ENCODE data around the gene EGFR. TPM values are rescaled to one million over a fixed set of nuclear protein-coding genes. Genes with fewer than 3 reads are reported as not detected.

The EGFR gene
- polyA plus RNA-seq, 2 of the 4 experiments (the other 2 are of a cell fraction) = 59.5 to 63.8 TPM

DNA sequence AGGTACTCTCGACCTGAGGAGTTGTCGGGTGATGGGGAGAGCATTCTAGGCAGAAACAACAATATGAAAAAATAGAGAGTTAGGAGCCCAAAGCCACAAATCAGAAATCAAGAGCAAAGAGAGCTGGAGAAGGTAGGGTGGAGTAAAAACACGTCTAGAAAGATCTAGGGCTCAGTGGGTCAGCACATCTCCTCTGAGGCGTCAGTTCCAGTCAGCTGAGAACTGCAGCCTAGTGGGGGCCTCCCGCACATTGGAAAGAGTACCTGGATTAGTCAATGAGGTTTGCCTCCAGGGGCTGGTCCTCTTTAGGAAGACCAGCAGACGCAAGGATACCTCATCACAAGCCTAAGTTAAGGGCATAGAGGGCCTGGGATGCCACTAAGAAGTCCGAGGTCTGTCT, 233.1 kb downstream of the EGFR start:
- H3K9me3 ChIP-seq = no peaks in the 10 kb centered on the region
- CTCF ChIA-PET = interaction anchor here (0.7 to 12.6 kb wide), 9 partner anchors 21 to 477 kb away, joined by 3 to 742 read pairs (median 3); partner anchors contain the start of gene SEC61G
- H3K27ac ChIP-seq = no peak overlapping the region
- WGBS (ENCODE audit: missing lambda C conversion rate) = 88% methylated on average over 7 of the region's 7 CpGs
- FAIRE-seq = no peak
- ATAC-seq = no peak
- peaks cover 14% of the 10 kb centered on the region; the same call in 2 of the 3 replicates for H3K4me1 ChIP-seq
- H3K4me2 ChIP-seq = no peak overlapping the region
- POLR2A ChIA-PET = no interaction called here
- no peak for TF ChIP-seq EP300 (IDR thresholded peaks at IDR 0.05)
- TF ChIP-seq EHF (CRISPR knock-in tag; IDR thresholded peaks at IDR 0.05) = no peak
- TF ChIP-seq RAD21 (conservative IDR thresholded peaks at IDR 0.05 in 1 of 2, IDR thresholded peaks at IDR 0.05 in 1 of 2) = no peak
- no peak for TF ChIP-seq EHMT2 (IDR thresholded peaks at IDR 0.05; ENCODE audit: low read depth)
- TF ChIP-seq GATA3 (IDR thresholded peaks at IDR 0.05; ENCODE audit: borderline replicate concordance) = no peak
- TF ChIP-seq, protein P1, sequence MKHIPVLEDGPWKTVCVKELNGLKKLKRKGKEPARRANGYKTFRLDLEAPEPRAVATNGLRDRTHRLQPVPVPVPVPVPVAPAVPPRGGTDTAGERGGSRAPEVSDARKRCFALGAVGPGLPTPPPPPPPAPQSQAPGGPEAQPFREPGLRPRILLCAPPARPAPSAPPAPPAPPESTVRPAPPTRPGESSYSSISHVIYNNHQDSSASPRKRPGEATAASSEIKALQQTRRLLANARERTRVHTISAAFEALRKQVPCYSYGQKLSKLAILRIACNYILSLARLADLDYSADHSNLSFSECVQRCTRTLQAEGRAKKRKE (CRISPR knock-in tag; IDR thresholded peaks at IDR 0.05; ENCODE audit: low read depth) = no peak
- no peak for TF ChIP-seq NPAS2 (CRISPR knock-in tag; IDR thresholded peaks at IDR 0.05; ENCODE audit: borderline replicate concordance)
- TF ChIP-seq NFE2L2 (conservative IDR thresholded peaks at IDR 0.05; ENCODE audit: low read length) = no peak
- no peak for TF ChIP-seq RFX5 (IDR thresholded peaks at IDR 0.05)
- TF ChIP-seq, protein P2, sequence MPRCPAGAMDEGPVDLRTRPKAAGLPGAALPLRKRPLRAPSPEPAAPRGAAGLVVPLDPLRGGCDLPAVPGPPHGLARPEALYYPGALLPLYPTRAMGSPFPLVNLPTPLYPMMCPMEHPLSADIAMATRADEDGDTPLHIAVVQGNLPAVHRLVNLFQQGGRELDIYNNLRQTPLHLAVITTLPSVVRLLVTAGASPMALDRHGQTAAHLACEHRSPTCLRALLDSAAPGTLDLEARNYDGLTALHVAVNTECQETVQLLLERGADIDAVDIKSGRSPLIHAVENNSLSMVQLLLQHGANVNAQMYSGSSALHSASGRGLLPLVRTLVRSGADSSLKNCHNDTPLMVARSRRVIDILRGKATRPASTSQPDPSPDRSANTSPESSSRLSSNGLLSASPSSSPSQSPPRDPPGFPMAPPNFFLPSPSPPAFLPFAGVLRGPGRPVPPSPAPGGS (IDR thresholded peaks at IDR 0.05) = no peak
- no peak for TF ChIP-seq KDM5A (IDR thresholded peaks at IDR 0.05)
- TF ChIP-seq CBX2 (IDR thresholded peaks at IDR 0.05; ENCODE audit: borderline replicate concordance, low read depth) = no peak
- TF ChIP-seq, protein P3, sequence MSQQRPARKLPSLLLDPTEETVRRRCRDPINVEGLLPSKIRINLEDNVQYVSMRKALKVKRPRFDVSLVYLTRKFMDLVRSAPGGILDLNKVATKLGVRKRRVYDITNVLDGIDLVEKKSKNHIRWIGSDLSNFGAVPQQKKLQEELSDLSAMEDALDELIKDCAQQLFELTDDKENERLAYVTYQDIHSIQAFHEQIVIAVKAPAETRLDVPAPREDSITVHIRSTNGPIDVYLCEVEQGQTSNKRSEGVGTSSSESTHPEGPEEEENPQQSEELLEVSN (IDR thresholded peaks at IDR 0.05; ENCODE audit: borderline replicate concordance, low read depth) = no peak
- no peak for TF ChIP-seq JUN (IDR thresholded peaks at IDR 0.05)
- TF ChIP-seq KDM1A (IDR thresholded peaks at IDR 0.05; ENCODE audit: low read depth) = no peak
- TF ChIP-seq MAFK (IDR thresholded peaks at IDR 0.05; ENCODE audit: partially characterized antibody) = no peak
- TF ChIP-seq CBX8 (IDR thresholded peaks at IDR 0.05) = no peak
- H3K4me3 ChIP-seq = no peak overlapping the region
- no peak for DNase-seq (ENCODE audit: low read depth in 1 of 2, low spot score in 1 of 2)

DNA sequence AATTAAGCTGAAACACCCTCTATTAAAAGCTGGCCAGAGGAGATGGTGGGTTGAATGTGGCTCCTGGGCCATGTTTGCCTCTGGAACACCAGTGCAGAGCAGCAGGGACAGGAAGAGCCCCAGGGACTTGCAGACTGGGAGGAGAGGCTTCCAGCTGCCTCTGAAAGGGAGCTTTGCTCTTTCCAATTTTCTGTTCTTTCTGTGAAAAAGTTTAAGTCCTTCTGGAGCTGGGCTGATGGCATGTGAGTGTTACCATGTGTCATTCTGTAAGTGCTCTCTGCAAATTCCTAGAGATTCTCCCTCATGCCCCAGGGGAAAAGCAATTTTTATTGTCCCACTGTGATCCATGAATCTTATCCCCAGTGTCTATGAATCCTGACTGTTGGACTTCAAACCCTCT, 233.6 kb downstream of the EGFR start:
- Histone ChIP-seq H3K9me3 (no peaks in the 10 kb centered on the region), H3K4me2 (no peak overlapping the region), H3K4me3 (no peak overlapping the region), H3K4me1 (peaks cover 13% of the 10 kb centered on the region; the same call in 2 of the 3 replicates), H3K27ac (no peak overlapping the region)
- no peak for FAIRE-seq
- no peak for DNase-seq (ENCODE audit: low read depth in 1 of 2, low spot score in 1 of 2)
- no peak for ATAC-seq
- CTCF ChIA-PET = interaction anchor here (0.7 to 12.6 kb wide), 12 partner anchors 14 to 478 kb away, joined by 3 to 742 read pairs (median 4); partner anchors contain the start of gene SEC61G
- POLR2A ChIA-PET = no interaction called here
- TF ChIP-seq RNF2 (IDR thresholded peaks at IDR 0.05; ENCODE audit: borderline replicate concordance, low read depth) (no peak), SMC3 (IDR thresholded peaks at IDR 0.05) (no peak), ZSCAN20 (CRISPR knock-in tag; IDR thresholded peaks at IDR 0.05) (no peak), BHLHE40 (IDR thresholded peaks at IDR 0.05; ENCODE audit: low read depth, low read length) (no peak), RAD21 (conservative IDR thresholded peaks at IDR 0.05 in 1 of 2, IDR thresholded peaks at IDR 0.05 in 1 of 2) (no peak), TFCP2L1 (CRISPR knock-in tag; IDR thresholded peaks at IDR 0.05) (no peak), CBX2 (IDR thresholded peaks at IDR 0.05; ENCODE audit: borderline replicate concordance, low read depth) (no peak), FOSL2 (IDR thresholded peaks at IDR 0.05) (no peak), FOSL2 (CRISPR knock-in tag; IDR thresholded peaks at IDR 0.05) (no peak), SREBF2 (IDR thresholded peaks at IDR 0.05) (no peak), NR3C1 (IDR thresholded peaks at IDR 0.05) (no peak)
- TF ChIP-seq, protein P3 (IDR thresholded peaks at IDR 0.05; ENCODE audit: borderline replicate concordance, low read depth) = no peak
- TF ChIP-seq, protein P1 (CRISPR knock-in tag; IDR thresholded peaks at IDR 0.05; ENCODE audit: low read depth) = no peak
- TF ChIP-seq, protein P4, sequence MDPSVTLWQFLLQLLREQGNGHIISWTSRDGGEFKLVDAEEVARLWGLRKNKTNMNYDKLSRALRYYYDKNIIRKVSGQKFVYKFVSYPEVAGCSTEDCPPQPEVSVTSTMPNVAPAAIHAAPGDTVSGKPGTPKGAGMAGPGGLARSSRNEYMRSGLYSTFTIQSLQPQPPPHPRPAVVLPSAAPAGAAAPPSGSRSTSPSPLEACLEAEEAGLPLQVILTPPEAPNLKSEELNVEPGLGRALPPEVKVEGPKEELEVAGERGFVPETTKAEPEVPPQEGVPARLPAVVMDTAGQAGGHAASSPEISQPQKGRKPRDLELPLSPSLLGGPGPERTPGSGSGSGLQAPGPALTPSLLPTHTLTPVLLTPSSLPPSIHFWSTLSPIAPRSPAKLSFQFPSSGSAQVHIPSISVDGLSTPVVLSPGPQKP (IDR thresholded peaks at IDR 0.05; ENCODE audit: low read depth, low read length) = no peak
- TF ChIP-seq, protein P5, sequence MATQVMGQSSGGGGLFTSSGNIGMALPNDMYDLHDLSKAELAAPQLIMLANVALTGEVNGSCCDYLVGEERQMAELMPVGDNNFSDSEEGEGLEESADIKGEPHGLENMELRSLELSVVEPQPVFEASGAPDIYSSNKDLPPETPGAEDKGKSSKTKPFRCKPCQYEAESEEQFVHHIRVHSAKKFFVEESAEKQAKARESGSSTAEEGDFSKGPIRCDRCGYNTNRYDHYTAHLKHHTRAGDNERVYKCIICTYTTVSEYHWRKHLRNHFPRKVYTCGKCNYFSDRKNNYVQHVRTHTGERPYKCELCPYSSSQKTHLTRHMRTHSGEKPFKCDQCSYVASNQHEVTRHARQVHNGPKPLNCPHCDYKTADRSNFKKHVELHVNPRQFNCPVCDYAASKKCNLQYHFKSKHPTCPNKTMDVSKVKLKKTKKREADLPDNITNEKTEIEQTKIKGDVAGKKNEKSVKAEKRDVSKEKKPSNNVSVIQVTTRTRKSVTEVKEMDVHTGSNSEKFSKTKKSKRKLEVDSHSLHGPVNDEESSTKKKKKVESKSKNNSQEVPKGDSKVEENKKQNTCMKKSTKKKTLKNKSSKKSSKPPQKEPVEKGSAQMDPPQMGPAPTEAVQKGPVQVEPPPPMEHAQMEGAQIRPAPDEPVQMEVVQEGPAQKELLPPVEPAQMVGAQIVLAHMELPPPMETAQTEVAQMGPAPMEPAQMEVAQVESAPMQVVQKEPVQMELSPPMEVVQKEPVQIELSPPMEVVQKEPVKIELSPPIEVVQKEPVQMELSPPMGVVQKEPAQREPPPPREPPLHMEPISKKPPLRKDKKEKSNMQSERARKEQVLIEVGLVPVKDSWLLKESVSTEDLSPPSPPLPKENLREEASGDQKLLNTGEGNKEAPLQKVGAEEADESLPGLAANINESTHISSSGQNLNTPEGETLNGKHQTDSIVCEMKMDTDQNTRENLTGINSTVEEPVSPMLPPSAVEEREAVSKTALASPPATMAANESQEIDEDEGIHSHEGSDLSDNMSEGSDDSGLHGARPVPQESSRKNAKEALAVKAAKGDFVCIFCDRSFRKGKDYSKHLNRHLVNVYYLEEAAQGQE (IDR thresholded peaks at IDR 0.05) = no peak
- TF ChIP-seq, protein P6, sequence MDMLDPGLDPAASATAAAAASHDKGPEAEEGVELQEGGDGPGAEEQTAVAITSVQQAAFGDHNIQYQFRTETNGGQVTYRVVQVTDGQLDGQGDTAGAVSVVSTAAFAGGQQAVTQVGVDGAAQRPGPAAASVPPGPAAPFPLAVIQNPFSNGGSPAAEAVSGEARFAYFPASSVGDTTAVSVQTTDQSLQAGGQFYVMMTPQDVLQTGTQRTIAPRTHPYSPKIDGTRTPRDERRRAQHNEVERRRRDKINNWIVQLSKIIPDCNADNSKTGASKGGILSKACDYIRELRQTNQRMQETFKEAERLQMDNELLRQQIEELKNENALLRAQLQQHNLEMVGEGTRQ (IDR thresholded peaks at IDR 0.05) = no peak

Measured in A549 (cell line).